GM19023 (cell line): Measurements from ENCODE around the gene C1QTNF6.
A peak's percentile ranks its signal among the peaks of the same experiment; 100 is the strongest.

Experiments
- ATAC-seq: cut with Tn5 transposase; IDR thresholded peaks from one replicate; pipeline ENCODE4 v1.9.1; 2021; ENCODE audit warnings: mild to moderate bottlenecking, moderate library complexity; ENCODE audit not compliant: unreplicated experiment

C1QTNF6 gene

GRCh38 chr22:37164505-37164887, 23.6 kb downstream of the C1QTNF6 start:
- no peak for ATAC-seq

GRCh38 chr22:37163575-37164504, 24.2 kb downstream of the C1QTNF6 start:
- peak; percentile 43 for ATAC-seq

- ATAC-seq = no peak
Observed at GRCh38 chr22:37163096-37163489, 25.0 kb downstream of the C1QTNF6 start.

DNA sequence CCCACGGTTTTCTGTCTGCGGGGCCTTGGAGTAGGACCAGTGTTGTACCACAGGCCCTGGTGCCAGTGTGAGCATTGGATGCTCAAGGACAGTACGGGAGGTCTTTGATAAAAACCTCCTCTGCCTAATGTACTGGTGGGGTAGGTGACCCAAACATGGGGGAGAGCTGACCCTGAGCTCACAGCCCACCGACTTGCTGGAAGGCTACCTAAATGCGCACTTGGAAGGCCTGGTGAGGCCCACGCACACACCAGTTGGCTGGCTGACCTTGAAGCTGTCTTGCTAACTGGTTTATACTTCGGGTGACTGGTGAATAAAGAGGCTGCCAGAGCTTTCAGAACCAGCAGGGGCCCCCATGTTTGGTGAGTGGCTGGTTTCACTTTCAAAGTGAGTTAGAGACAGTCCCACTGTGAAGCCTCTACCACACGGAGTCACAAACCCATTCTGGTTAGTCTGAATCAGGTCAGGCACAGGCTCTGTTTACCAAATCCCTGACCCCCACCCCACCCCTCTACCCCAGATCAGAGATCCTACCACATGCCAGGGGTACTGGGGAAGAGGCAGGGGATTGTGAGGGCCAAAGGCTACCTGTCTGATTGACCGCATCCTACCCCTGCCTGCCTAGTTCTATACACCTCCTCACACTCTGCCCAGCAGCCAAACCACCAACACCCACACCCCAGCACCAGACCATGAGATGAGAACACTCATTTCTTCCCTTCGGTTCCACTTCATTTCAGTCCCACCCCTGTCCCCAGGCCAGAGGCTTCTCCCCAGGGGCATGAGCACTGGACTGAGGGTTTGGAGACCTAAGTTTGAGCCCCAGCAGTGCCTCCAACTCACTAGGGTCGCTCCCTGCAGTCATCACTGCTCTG, 25.6 kb downstream of the C1QTNF6 start:
- ATAC-seq = peak; percentile 51

DNA sequence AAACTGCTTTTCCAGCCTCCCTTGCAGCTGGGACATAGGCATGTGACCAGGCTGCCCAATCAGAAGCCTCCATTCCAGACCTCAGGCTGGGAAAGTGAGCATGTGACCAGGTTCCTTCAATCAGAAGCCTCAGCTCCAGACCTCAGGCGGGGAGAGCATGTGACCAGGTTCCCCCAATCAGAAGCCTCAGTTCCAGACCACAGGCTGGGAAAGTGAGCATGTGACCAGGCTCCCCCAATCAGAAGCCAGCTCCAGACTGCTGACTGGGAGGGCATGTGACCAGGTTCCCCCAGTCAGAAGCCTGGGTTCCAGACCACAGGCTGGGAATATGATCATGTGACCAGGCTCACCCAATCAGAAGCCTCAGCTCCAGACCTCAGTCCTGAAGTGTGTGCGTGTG, 26.6 kb downstream of the C1QTNF6 start:
- ATAC-seq = no peak

DNA sequence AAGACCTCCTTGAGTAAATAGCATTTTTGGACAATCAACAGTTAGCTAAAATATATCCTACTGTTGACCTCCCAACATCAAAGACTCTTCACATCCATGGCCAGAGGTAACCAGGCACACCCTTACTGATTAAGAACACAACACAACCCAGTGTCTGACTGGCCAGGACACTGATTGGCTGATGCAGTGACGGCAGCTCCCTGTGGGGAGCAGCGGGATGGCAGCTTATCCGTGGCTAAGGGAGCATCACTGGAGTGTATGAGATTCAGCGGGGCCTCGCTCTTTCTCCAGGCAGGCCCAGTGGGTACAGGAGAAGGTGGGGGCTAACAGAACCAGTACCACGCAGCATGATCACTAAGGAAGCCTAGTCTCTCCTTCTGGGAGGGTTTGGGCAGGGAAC, 28.0 kb downstream of the C1QTNF6 start:
- no peak for ATAC-seq

GRCh38 chr22:37158963-37159290, 29.1 kb downstream of the C1QTNF6 start:
- ATAC-seq = no peak

DNA sequence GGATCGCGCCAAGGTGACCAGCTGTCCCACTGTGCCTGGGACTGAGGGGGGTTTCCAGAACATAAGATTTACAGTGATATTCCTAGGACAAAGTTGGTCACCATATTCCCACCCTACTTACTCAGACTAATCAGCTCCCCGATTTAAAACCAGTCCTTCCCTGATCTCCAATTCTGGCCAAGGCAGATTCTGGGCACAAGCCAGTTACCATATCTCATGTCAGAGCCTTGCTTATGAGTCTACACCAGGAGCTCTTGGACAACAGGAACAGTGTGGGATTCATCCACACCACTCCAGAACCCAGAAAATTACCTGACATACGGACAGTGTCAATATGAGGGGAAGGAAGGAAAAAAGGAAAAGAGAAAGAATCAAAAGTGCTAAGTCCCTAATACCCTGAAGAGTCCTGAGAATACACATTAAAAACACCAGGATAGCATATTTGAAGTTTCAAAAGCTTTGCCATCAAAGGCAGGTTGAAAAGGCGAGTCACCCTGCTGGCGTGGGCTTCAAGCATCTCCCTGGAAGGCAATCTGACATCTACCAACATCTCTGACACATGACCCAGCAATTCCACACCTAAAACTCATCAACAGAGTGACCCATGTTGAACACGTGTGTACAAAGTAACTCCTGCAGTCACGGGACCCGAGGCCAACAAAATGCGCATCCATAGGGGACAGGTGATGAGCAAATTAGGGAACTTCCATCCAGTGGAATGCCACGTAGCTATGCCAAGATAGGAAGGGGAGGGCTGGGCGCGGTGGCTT, 30.3 kb downstream of the C1QTNF6 start:
- ATAC-seq = no peak

GRCh38 chr22:37156686-37157435, 31.2 kb downstream of the C1QTNF6 start:
- ATAC-seq = no peak

GRCh38 chr22:37155971-37156370, 32.1 kb downstream of the C1QTNF6 start:
- ATAC-seq = no peak

DNA sequence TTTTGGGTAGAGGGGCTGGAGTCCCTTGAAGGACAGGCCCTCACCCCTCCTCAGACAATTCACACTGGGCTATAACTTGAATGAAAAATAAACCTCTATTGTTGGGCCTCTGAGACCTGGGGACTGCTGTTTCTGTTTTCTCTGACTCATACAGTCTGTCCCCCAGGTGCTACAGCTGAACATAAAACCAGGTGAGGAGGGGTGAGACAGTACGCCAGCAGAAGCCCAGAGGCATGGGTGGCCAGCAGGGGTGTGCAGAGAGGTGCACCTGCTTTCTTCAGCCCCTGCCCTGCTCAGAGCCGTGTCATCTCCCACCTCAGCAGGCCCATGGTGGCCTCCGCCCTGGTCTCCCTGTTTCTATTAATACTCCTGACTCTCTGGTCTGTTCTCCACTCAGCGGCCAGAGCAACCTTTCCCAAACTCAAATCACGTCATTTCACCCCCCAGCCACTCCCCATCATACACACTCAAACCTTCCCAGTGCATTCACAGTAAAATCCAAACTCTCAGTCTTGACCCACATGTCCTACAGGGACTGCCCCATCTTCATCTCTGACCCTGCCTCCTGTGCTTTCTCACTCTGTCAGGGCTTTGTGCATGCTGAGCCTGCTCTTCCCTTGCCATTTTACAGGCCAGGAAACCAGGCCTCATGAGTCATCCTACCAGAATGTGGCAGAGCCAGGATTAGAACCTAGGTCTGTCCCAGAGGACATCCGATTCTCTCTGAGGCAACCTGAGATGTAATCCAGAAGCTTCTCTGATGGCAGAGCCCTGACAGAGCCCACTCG, 32.9 kb downstream of the C1QTNF6 start:
- ATAC-seq = no peak

DNA sequence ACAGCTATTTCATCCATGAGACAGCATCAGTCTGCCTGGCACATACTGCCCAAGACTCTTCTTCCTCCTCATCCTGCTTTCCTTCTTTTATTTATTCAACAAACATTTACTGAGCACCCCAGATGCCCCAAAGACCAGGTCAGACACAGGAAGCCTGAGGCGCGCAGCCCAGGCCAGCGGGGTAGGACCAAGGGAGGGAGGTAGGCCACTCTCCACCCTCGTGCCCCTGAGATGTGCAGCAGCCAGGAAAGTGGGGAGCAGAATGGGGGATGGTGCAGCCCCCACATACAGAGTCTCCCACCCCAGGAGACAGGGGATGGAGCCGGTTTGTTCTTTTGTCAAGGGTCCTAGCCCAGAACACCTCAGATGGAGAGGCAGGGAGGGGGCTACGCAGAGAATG, 34.1 kb downstream of the C1QTNF6 start:
- no peak for ATAC-seq

- no peak for ATAC-seq
Observed at GRCh38 chr22:37151401-37151800, 36.6 kb downstream of the C1QTNF6 start.

DNA sequence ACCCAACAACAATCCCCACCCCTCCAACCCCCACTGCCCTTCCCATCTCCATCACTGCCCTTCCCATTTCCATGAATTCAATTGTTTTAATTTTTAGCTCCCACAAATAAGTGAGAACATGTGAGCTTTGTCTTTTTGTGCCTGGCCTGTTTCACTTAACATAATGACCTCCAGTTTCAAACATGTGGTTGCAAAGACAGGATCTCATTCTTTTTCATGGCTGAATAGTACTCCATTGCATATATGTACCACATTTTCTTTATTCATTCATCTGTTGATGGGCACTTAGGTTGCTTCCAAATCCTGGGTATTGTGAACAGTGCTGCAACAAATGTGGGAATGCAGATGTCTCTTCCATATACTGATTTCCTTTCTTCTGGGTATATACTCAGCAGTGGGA, 37.3 kb downstream of the C1QTNF6 start:
- no peak for ATAC-seq

DNA sequence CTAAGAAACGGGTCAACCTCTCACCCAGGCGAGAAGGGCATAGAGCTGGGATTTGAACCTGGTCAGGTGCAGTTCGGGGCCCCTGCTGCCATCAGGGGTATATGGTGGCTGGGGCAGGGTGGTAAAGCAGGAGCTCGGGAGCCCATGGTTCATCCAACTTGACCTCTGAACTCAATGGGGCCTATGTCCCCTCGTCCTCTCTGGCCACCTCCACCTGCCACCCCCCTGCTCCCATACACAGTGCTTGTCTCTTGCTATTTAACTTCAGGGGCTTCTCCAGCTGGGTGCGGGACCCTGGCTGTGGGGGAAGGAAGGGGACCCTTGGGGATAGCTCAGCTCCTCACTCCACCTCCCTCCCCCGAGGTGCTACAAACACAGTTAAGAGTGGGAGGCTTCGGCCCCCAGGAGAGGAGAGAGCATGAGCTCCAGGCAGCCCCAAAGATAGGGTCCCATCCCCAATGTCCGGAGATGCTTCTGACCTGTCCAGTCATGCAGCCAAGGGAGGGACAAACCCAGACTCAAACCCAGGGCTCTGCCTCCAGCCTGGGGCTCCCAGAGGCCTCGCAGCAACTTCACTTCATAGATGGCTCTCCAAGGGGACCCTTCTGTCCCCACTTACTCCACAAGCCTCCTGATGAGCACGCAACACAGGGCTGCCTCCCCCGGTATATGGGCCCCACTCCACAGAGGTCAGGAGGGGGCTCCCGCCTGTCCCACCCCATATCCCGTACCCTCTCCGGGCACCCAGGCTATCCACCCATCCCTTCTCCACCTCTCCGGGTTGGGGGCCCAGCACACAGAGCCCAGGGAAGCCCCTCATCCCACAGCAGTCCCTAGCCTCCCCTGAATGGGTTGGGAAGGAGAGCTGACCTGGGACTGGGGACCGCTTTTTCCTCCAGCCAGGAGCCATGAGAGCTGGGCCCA, 39.0 kb downstream of the C1QTNF6 start:
- peak; percentile 14 for ATAC-seq

GRCh38 chr22:37148031-37148651, 39.9 kb downstream of the C1QTNF6 start:
- no peak for ATAC-seq

- ATAC-seq = no peak
Observed at GRCh38 chr22:37147186-37147990, 40.7 kb downstream of the C1QTNF6 start.
